Activated CD8-positive, alpha-beta memory T cell treated with anti-CD3 and anti-CD28 coated beads, Interleukin-2, amount 50 U/mL, for 1 hour (primary cell): ENCODE data around the gene ARHGAP9.
"Not testable (repeated sequence)": the region's sequence is repeated elsewhere in the genome, so short reads cannot be mapped to it uniquely, and the experiment has no call there.

ENCODE experiments used
- DNase-seq: peaks from one replicate; pipeline ENCODE4 v3.0.0-alpha.2; 2020; ENCODE audit errors: extremely low read depth

Gene ARHGAP9

DNA sequence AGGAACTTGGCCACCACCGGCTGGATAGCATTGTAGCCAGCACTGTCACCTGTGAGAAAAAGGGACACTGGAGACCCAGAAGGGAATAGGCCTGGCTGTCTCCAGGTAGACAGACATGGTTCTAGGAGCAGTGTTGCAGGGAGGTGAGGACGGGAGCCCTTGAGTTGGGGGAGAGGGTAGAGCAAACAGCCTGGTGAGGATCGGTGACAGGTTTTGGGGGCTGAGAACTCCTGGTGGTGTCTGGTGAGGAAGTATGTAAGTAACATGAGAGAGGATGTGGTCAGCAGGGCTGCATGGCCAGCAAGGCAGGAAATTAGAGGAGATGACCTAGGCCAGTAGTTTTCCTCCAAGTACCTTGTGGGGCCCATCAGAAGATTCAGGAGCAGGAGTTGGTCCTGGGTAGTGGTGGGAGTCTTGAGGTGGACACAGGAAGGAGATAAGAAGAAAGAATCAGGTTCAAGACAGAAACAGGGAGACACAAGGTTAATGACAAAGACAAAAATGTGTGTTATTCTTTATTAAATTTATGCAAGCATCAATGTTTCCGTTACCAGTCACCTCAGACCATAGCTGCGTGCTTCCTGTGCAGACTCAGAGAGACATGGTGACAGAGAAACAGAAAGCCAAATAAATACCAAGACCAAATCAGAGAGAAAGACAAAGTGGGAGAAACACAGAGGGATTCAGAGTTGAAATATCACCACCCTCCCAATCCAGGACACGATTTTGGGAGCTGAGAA lies at the start of gene ARHGAP9:
Gene ARHGAP9 (minus strand): TSS at position 491 of the 740 bp plus-strand sequence. CDS start 460 bp downstream, at position 31.
- DNase-seq = no peak

DNA sequence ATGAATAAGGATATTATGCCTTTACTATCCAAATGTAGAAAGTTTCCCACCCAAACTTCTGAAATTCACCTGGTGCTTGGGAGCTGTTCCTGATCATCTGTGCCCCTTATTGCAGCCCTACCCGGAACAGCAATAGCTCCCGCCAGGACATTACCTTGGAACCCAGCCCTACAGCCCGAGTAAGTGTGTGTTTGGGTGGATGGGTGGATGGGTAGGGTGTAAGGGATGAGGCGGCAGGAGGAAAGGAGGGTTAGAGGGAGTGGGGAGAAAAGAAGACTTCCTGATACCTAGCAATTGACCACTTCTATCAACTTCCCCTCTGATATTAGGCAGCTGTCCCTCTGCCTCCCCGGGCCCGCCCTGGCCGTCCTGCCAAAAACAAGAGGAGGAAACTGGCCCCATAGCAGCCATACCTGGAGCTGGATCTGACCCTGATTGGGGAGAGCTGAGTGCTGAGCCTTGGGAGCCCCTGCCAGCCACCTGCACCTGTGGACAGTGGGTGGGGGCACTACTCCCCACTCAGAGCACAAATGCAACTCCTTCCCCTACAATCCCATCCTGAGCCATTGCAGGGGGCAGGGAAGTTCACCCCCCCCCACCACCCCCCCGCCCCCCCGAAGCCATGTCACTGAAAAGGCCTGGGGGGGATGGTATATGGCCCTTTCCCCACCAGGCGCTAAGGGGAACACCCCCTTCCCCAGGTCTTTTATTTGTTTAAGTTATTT lies 49.3 kb upstream of the ARHGAP9 start:
- DNase-seq = no peak

DNA sequence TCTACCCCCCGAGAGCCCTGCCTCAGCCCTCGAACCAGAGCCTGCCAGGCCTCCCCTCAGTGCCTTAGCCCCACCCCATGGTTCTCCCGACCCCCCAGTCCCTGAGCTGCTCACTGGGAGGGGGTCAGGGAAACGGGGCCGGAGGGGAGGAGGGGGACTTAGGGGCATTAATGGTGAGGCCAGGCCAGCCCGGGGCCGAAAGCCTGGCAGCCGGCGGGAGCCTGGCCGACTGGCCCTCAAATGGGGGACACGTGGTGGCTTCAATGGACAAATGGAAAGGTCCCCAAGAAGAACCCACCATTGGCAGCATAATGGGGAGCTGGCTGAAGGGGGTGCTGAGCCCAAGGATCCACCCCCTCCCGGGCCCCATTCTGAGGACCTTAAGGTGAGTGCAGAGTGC lies 48.5 kb upstream of the ARHGAP9 start:
- DNase-seq = no peak

DNA sequence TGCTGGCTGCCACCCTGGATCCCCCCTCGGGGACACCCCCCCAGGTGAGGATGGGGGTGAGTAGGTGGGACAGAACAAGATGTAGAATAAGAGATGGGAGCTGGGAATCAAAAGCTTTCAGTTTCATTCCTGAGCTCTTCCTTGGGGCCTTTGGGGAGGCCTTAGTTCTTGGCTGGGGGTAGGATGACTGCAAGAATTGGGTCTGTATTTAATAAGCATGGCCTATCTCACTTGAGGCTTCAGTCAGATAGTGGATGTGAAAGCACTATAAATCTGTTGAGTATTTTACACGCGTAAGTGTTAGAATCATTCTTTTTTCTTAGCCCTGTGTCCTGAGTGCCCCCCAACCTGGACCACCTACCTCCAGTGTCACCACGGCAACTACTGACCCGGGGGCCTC lies 47.5 kb upstream of the ARHGAP9 start:
- no peak for DNase-seq

DNA sequence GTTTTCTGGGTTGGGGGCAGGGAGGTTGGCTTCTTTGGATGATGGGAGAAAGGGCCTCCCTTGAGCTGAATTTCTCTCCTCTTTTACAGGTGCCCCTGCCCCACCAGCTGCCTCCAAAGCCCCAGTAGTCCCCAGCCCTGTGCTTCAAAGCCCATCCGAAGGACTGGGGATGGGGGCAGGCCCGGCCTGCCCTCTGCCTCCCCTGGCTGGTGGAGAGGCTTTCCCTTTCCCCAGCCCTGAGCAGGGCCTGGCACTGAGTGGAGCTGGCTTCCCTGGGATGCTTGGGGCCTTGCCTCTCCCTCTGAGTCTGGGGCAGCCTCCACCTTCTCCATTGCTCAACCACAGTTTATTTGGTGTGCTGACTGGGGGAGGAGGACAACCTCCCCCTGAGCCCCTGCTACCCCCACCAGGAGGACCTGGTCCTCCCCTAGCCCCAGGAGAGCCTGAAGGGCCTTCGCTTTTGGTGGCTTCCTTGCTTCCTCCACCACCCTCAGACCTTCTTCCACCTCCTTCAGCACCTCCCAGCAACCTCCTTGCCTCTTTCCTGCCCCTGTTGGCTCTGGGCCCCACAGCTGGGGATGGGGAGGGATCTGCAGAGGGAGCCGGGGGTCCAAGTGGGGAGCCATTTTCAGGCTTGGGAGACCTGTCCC lies 46.9 kb upstream of the ARHGAP9 start:
- DNase-seq = no peak

DNA sequence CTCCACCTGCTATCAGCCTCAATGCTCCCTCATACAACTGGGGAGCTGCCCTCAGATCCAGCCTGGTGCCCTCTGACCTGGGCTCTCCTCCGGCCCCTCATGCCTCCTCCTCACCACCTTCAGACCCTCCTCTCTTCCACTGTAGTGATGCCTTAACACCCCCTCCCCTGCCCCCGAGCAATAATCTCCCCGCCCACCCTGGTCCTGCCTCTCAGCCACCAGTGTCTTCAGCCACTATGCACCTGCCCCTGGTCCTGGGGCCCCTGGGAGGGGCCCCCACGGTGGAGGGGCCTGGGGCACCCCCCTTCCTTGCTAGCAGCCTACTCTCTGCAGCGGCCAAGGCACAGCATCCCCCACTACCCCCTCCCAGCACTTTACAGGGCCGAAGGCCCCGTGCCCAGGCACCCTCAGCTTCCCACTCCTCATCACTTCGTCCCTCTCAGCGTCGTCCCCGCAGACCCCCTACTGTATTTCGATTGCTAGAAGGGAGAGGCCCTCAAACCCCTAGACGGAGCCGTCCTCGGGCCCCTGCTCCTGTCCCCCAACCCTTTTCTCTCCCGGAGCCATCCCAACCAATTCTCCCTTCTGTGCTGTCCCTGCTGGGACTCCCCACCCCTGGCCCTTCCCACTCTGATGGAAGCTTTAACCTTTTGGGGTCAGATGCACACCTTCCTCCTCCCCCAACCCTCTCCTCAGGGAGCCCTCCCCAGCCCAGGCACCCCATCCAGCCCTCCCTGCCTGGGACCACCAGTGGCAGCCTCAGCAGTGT lies 46.1 kb upstream of the ARHGAP9 start:
- no peak for DNase-seq

DNA sequence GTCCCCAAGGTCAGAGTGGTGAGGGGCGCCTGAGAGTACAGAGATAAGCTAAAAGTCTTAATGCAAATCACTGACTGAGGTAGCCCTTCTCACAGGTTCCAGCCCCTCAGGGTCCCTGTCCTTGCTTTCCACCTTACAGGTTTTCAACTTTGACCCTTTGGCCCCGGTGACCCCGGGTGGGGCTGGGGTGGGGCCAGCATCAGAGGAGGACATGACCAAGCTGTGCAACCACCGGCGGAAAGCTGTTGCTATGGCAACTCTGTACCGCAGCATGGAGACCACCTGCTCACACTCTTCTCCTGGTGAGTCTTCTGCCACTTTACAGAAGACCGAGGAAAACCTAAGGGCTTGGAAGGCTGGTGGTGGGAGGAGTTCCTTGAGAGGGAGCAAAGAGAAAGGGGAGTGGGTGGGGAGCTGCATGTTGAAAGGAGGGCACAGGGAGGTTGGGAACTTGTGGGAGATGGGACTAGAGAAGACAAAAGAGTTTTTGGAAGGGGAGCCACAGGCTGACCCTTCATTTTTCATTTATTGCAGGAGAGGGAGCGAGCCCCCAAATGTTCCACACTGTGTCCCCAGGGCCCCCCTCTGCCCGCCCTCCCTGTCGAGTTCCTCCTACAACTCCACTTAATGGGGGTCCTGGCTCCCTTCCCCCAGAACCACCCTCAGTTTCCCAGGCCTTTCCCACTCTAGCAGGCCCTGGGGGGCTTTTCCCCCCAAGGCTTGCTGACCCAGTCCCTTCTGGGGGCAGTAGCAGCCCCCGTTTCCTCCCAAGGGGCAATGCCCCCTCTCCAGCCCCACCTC lies 45.3 kb upstream of the ARHGAP9 start:
- DNase-seq = no peak

DNA sequence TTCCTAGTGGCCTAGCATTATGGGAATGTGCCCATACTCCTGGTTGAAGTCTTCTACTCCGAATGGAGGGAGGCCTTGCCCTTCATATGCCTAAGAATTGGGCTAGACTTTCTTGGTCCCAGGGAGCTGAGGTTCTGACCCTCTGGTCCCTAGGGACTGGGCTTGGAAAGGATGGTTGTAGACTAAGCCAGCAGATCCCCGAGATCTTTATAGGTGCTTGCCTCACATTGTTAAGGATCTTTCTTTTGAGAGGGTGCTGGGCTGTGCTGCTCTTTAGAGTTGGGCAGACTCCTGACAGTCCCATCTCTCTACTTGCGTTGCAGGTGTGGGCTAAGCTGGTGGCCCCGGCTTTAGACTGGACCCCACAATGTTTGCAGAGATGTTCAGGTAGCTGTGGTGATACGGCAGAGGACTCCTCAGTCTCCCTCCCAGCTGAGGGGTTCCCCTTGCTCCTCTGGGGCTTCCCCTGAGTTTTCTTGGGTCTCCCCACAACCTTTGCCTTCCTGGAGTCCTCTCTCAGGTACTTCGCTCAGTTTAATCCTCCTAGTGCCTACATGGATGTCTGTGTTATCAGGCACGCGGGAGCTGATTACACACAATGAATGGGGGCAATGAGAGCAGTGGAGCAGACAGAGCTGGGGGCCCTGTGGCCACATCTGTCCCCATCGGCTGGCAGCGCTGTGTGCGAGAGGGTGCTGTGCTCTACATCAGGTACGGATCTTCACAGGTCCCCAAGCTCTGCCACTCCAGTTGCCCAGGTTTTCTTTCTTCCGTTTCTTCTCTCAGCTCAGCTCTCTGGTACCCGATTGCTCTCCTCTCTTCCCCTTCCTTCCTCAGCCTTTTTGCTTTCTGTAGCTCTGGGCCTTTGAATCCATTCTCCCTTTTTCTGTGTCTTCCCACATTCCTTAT lies 44.3 kb upstream of the ARHGAP9 start:
- DNase-seq = no peak

DNA sequence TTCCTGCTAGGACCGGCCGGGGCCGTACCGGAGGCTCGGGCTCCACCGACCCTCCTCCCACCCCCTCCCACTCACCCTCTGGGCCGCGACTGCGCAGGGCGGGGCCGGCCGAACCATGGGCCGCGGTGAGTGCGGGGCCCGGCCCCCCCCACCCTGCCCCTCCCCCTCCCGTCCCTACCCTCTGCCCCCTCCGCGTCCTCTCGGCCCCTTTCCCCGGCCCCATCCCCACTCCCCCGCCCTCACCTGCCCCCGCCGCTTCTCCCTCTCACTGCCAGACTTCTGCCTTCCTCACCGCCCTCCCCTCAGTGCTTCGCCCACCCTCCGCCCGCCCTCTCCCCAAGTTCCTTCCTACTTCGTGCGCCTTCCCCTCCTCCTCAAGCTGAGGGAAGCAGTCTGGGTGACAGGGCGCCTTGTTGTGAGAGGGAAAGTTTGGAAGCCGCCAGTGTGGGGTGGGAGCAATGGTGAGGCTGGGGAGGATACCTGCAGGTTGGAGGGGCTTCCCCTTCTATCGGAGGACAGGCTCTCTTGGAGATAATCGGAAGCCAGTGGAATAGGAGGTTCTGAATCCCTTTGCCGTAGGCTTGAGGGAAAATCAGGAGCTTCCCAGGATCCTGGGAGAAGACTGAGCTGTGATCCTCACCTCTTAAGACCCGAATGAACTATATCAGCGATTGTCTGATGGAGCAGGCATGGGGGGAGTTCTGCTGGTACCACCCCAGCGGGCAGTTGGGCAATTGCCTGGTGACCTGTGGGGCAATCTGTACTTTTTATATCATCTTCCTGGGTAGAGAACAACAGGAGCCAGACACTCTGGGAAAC lies 43.4 kb upstream of the ARHGAP9 start:
- DNase-seq = no peak

DNA sequence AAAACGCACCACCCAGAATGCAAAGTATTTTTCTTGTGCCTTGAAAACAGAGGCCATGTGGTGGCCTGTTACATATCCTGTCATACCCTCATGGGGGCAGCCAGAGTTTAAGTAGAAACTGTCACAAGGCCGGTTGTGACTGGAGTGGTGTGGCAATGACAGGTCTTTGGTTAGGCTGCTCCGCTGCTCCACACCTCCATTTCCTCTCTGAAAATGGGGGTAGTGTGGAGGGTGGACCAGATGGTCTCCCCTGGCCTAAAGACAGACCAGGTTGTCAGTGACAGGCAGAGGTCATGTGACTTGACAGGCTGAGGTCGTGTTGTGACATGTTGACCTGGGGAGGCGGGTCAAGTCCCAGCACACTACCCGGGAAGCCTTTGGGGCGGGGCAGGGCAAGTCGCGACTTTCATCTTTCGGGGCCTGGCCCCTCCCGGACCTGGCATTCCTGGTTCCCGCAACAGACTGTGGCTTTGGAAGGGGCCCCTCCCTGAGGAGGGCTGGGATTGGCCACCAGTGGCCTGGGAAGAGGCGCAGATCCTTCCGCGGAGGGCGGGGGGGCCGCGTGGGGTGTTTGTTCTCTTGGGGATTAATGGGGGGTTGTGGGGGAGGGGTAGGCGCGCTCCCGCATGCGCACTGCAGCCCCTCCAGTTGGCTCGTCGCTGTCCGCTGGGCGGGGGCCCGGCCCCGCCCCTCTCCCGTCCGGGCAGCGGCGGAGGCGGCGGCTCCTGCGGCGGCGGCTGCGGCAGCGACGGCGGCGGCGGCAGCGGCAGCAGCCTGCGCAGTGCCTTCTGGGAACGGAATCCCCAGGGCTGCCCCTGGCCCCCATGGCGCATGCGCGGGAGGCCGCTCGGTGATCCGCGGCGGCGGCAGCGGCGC lies 42.6 kb upstream of the ARHGAP9 start, which contains the start of gene MBD6:
Gene MBD6 (plus strand): TSS at position 814 of the 876 bp plus-strand sequence. CDS start 1,480 bp downstream, outside the sequence.
- peak; percentile 56 for DNase-seq

- DNase-seq = no peak
These were observed 41.9 kb upstream of the ARHGAP9 start for GRCh38 chr12:57521525-57522010.

- peak; percentile 99 for DNase-seq
These were observed 40.6 kb upstream of the ARHGAP9 start, which contains the start of gene DDIT3 for GRCh38 chr12:57520053-57520818. TSS of gene DDIT3 (minus strand) at chr12:57520514. CDS start at chr12:57517406, 3,108 bp downstream.

- DNase-seq = no peak
These were observed 40.1 kb upstream of the ARHGAP9 start for GRCh38 chr12:57519796-57520052.

DNA sequence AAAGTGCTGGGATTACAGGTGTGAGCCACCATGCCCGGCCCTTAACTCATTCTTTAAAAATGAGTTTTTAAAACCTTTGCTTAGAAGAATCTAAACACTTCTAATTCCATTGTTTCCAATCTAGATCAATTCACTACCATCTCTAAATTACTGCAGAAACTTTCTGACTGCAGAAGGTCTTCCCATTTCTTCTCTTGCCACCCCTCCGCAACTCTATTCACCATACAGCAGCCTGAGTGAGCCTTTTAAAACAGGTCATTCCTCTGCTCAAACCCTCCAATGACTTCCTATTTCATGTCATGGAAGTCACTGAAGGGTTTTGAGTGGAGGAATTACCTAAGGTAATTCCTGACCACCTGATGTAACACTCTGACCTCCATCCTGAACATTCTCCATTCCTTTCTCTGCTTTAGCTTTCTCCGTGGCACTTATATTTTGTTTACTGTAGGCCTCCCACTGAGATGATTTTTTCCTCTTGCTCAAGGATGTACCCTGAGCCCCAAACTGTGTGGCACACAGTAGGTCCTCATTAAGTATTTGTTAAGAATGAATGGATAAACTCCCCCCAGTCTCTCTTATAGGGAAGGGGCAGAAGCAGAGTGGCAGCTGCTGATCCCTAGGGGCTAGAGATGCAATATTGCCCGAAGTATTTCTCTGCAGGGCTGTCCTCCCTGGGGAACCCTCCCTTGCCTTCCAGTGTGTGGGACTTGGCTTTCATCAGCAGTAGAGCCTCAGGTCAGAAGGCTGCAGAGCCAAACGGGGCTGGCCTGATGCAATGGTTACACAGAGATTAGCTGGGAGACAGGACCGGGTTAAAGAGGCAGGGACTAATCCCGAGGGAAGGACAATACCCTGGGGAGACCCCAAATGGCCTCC lies 39.5 kb upstream of the ARHGAP9 start:
- DNase-seq = no peak

DNA sequence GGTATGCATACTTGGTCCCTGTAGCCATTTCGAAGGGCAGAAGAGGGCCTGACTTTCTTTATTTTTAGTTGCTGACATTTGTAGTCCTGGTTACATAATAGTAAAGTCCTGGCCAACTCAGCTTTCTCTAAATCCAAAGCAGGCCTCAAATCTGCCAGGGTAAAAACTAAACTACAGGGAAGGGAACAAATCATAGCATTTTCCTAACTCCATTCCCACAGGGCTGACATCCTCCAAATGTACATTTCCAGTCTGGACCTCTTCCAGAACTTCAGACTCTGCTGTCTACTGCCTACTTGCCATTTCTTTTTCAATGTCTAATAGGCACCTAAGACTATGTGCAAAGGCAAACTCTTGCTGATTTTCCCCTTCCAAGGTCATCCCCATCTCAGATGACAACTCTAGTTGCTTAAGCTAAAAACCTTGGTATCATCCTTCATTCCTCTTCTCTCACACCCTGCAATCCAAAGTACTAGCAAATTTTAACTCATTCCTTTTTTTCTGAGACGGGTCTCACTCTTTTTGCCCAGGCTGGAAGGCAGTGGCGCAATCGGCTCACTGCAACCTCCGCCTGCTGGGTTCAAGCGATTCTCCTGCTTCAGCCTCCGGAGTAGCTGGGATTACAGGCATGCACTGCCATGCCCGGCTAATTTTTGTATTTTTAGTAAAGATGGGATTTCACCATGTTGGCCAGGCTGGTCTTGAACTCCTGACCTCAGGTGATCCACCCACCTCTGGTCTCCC lies 38.7 kb upstream of the ARHGAP9 start:
- DNase-seq = no peak

GRCh38 chr12:57517718-57518117 lies 38.1 kb upstream of the ARHGAP9 start:
- not testable (repeated sequence) for DNase-seq
